ENCODE measurements around the gene DNAAF5.
"Not testable (repeated sequence)": the region's sequence is repeated elsewhere in the genome, so short reads cannot be mapped to it uniquely, and the experiment has no call there.

The DNAAF5 gene

DNA sequence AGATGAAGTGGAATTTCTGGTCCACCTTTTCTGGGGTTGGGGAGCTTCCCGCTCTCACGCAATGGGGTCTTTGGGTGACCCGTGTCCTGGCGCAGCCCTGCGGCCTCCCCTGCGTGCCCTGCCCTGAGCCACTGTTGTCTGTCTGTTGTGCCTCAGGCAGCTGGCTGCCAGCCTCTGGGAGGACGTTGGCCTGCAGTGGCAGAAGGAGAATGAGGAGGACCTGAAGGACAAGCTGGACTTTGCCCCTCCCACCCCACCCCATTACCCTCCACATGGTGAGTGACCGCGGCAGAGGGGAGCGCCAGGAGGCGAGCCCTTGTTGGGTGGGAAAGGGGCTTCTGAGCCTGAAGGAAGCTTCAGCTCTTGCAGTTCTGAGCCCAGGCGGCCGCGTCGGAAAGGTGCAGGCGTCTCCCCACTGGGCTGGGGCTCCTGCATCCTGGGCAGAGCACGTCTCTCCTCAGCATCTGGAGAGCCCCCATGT lies 14.7 kb downstream of the DNAAF5 start:
- Histone ChIP-seq H3K4me1 (ENCODE audit: insufficient read depth, poor library complexity, severe bottlenecking) (no peaks in the 10 kb centered on the region), H3K4me3 (ENCODE audit: severe bottlenecking) (no peak overlapping the region), H3K36me3 (ENCODE audit: low read depth) (peaks cover 42% of the 10 kb centered on the region), H3K27me3 (ENCODE audit: insufficient read depth, poor library complexity, severe bottlenecking) (no peaks in the 10 kb centered on the region), H3K9me3 (ENCODE audit: severe bottlenecking) (no peaks in the 10 kb centered on the region), H3K27ac (ENCODE audit: poor library complexity, severe bottlenecking) (no peak overlapping the region)
- DNase-seq (ENCODE audit: low spot score) (peak; percentile 50), ATAC-seq (ENCODE audit: low read depth) (no peak)
- TF ChIP-seq, protein P1, sequence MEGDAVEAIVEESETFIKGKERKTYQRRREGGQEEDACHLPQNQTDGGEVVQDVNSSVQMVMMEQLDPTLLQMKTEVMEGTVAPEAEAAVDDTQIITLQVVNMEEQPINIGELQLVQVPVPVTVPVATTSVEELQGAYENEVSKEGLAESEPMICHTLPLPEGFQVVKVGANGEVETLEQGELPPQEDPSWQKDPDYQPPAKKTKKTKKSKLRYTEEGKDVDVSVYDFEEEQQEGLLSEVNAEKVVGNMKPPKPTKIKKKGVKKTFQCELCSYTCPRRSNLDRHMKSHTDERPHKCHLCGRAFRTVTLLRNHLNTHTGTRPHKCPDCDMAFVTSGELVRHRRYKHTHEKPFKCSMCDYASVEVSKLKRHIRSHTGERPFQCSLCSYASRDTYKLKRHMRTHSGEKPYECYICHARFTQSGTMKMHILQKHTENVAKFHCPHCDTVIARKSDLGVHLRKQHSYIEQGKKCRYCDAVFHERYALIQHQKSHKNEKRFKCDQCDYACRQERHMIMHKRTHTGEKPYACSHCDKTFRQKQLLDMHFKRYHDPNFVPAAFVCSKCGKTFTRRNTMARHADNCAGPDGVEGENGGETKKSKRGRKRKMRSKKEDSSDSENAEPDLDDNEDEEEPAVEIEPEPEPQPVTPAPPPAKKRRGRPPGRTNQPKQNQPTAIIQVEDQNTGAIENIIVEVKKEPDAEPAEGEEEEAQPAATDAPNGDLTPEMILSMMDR (IDR thresholded peaks at IDR 0.05; ENCODE audit: poor library complexity, severe bottlenecking) = no peak

DNA sequence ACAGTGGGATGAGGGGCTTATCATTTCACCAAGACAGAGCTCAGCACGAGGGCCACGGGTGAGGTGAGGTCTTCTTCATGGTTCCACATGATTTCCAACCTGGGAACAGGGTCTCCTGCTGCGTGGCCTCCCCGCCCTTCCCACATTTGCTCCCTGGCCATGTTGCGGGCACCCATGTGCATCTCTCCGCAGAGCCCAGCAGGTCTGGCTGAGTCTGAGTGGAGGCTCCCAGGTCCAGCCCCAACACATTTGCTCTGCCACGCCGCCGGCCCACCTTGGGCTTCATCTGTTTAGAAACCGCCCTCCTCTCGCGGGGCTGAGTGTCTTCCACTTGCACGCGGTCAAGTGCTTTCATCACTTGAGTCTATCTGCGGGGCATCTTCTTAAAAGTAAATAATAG lies 15.4 kb downstream of the DNAAF5 start:
- H3K27me3 ChIP-seq (ENCODE audit: insufficient read depth, poor library complexity, severe bottlenecking) = no peaks in the 10 kb centered on the region
- DNase-seq (ENCODE audit: low spot score) (peak; percentile 52), ATAC-seq (ENCODE audit: low read depth) (no peak)
- H3K27ac ChIP-seq (ENCODE audit: poor library complexity, severe bottlenecking) = no peak overlapping the region
- peaks cover 40% of the 10 kb centered on the region for H3K36me3 ChIP-seq (ENCODE audit: low read depth)
- TF ChIP-seq, protein P1 (IDR thresholded peaks at IDR 0.05; ENCODE audit: poor library complexity, severe bottlenecking) = no peak
- H3K9me3 ChIP-seq (ENCODE audit: severe bottlenecking) = no peaks in the 10 kb centered on the region
- H3K4me3 ChIP-seq (ENCODE audit: severe bottlenecking) = no peak overlapping the region
- no peaks in the 10 kb centered on the region for H3K4me1 ChIP-seq (ENCODE audit: insufficient read depth, poor library complexity, severe bottlenecking)

DNA sequence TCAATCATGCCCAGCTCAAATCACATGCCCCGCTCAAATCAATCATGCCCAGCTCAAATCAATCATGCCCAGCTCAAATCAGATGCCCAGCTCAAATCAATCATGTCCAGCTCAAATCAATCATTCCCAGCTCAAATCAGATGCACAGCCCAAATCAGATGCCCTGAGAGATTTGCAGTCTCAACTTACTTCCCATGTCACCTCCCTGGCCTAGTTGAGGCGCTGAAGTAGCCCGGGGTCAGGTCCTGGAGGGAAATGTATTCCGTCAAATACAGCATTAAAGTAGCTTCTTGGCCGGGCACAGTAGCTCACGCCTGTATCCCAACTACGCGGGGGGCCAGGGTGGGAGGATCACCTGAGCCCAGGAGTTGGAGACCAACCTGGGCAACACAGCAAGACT lies 16.3 kb downstream of the DNAAF5 start:
- peaks cover 34% of the 10 kb centered on the region for H3K36me3 ChIP-seq (ENCODE audit: low read depth)
- H3K27me3 ChIP-seq (ENCODE audit: insufficient read depth, poor library complexity, severe bottlenecking) = no peaks in the 10 kb centered on the region
- no peak overlapping the region for H3K27ac ChIP-seq (ENCODE audit: poor library complexity, severe bottlenecking)
- no peak overlapping the region for H3K4me3 ChIP-seq (ENCODE audit: severe bottlenecking)
- H3K4me1 ChIP-seq (ENCODE audit: insufficient read depth, poor library complexity, severe bottlenecking) = no peaks in the 10 kb centered on the region
- TF ChIP-seq, protein P1 (IDR thresholded peaks at IDR 0.05; ENCODE audit: poor library complexity, severe bottlenecking) = no peak
- ATAC-seq (ENCODE audit: low read depth) = no peak
- H3K9me3 ChIP-seq (ENCODE audit: severe bottlenecking) = no peaks in the 10 kb centered on the region
- DNase-seq (ENCODE audit: low spot score) = no peak

DNA sequence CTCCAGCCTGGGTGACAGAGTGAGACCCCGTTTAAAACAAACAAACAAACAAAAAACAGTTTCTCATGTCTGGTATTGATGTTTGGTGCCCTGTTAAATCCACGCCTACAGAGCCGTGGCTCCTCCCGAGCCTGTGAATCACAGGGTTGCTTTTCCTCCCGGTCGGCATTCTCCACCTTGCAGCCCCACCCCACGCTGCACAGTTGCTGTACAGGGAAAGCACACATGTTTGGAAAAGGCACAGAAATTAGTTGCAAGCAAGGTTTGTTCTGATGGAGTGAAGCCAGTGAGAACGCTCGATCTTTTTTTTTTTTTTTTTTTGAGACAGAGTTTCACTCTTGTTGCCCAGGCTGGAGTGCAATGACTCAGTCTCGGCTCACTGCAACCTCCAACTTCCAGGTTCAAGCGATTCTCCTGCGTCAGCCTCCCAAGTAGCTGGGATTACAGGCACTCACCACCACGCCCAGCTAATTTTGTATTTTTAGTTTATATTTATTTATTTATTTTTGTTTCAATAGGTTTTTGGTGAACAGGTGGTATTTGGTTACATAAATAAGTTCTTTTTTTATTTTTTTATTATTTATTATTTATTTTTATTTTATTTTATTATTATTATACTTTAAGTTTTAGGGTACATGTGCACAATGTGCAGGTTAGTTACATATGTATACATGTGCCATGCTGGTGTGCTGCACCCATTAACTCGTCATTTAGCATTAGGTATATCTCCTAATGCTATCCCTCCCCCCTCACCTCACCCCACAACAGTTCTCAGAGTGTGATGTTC lies 17.0 kb downstream of the DNAAF5 start:
- DNase-seq (ENCODE audit: low spot score) = peak; percentile 45
- not testable (repeated sequence) for H3K4me1 ChIP-seq (ENCODE audit: insufficient read depth, poor library complexity, severe bottlenecking); H3K27me3 ChIP-seq (ENCODE audit: insufficient read depth, poor library complexity, severe bottlenecking); H3K27ac ChIP-seq (ENCODE audit: poor library complexity, severe bottlenecking); H3K9me3 ChIP-seq (ENCODE audit: severe bottlenecking); H3K4me3 ChIP-seq (ENCODE audit: severe bottlenecking)
- ATAC-seq (ENCODE audit: low read depth) = peak; percentile 58
- H3K36me3 ChIP-seq (ENCODE audit: low read depth) = peaks cover 34% of the 10 kb centered on the region

DNA sequence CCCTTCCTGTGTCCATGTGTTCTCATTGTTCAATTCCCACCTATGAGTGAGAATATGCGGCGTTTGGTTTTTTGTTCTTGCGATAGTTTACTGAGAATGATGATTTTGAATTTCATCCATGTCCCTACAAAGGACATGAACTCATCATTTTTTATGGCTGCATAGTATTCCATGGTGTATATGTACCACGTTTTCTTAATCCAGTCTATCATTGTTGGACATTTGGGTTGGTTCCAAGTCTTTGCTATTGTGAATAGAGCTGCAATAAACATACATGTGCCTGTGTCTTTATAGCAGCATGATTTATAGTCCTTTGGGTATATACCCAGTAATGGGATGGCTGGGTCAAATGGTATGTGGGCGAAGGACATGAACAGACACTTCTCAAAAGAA lies 17.6 kb downstream of the DNAAF5 start:
- not testable (repeated sequence) for H3K4me1 ChIP-seq (ENCODE audit: insufficient read depth, poor library complexity, severe bottlenecking); H3K27ac ChIP-seq (ENCODE audit: poor library complexity, severe bottlenecking); ATAC-seq (ENCODE audit: low read depth); DNase-seq (ENCODE audit: low spot score); H3K4me3 ChIP-seq (ENCODE audit: severe bottlenecking); H3K9me3 ChIP-seq (ENCODE audit: severe bottlenecking); H3K27me3 ChIP-seq (ENCODE audit: insufficient read depth, poor library complexity, severe bottlenecking)
- H3K36me3 ChIP-seq (ENCODE audit: low read depth) = peaks cover 34% of the 10 kb centered on the region

DNA sequence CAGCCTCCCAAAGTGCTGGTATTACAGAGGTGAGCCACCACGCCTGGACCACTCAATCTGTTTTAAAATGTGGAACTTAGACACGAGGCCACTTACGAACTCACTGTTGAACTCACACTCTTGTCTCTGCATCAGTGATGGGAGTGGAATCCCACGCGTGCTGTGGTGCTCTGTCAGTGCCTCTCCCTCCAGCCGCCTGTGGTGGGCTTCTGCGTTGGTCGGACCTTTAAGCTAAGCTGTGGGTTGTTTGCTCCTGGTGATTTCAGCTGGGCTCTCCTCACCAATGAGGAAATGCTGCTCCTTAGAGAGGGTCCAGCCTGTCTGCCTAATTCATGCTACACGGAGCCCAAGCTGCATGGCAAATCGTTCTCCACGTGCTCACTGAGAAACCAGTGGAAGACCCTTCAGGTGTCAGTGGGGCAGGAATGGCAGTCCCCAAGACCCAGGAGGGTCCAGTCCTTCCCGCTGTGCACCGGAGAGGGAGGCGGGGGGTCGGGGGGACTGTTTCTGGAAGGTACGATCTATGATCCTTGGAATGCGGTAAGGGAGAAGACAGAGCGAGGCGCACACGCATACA lies 18.4 kb downstream of the DNAAF5 start:
- Histone ChIP-seq H3K4me3 (ENCODE audit: severe bottlenecking) (no peak overlapping the region), H3K4me1 (ENCODE audit: insufficient read depth, poor library complexity, severe bottlenecking) (no peaks in the 10 kb centered on the region), H3K36me3 (ENCODE audit: low read depth) (peaks cover 34% of the 10 kb centered on the region), H3K9me3 (ENCODE audit: severe bottlenecking) (no peaks in the 10 kb centered on the region), H3K27ac (ENCODE audit: poor library complexity, severe bottlenecking) (no peak overlapping the region), H3K27me3 (ENCODE audit: insufficient read depth, poor library complexity, severe bottlenecking) (no peaks in the 10 kb centered on the region)
- DNase-seq (ENCODE audit: low spot score) = no peak
- TF ChIP-seq, protein P1 (IDR thresholded peaks at IDR 0.05; ENCODE audit: poor library complexity, severe bottlenecking) = no peak
- no peak for ATAC-seq (ENCODE audit: low read depth)

All from RWPE2 (cell line).